Measurements from ENCODE around the gene APOL2. TPM values are rescaled to one million over a fixed set of nuclear protein-coding genes. Genes with fewer than 3 reads are reported as not detected.
"Not testable (repeated sequence)": the region's sequence is repeated elsewhere in the genome, so short reads cannot be mapped to it uniquely, and the experiment has no call there.

The APOL2 gene
- total RNA-seq, 5 donors from 2014 or later (not counting 1 experiment from before 2014, with no cell fraction given): 38.3 to 80.7 (median 70.6) TPM

DNA sequence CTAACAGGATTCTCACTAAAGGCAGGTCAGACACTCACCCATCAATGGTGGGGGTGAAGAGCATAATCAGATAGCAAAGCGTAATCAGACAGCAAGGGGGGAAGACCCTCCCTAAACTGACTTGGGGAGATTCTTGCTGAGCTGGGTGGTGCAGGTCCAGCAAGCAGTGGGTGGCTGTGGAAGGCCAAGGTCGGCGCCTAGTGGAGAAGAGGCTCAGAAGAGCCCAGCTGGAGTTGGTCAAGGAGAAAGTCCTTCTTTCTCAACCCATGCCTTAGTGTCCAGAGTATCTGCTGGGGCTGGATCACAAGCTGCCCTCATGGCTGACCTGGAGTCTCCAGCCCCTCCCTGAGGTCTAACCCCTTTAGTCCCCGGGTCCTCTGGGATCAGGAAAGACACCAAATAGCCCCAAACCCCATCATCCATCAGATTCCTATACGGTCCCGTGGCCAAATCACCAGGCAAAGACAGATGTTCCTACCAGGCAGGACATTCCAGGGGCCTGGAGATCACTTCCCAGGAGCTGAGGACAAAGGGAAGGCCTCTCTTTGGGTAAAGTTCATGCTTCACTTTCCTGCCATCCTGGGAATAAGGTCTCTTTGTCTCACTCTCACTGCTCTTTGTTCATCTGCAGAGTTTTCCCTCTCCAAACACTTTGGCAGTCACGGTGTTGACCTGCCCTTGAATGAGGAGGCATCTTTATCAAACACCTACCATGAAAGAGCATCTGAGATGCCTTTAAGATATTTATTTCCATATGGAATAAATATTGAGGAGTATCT is 24.7 kb upstream of the APOL2 start:
- H3K9me3 Mint-ChIP-seq; POLR2A ChIA-PET; H3K4me3 Mint-ChIP-seq; H3K9me3 ChIP-seq; H3K4me1 ChIP-seq (ENCODE audit: control insufficient read depth in 1 of 2, extremely low read depth in 1 of 2, insufficient read depth in 2 of 2, low read length in 2 of 2); H3K4me1 Mint-ChIP-seq; ATAC-seq (replicated peaks in 1 of 4); H3K27me3 ChIP-seq (replicated peaks in 1 of 2; ENCODE audit: control insufficient read depth in 2 of 2, extremely low read depth in 1 of 2, insufficient read depth in 2 of 2, low read length in 1 of 2); H3K27ac Mint-ChIP-seq; H3K4me3 ChIP-seq (ENCODE audit: control insufficient read depth in 1 of 2, extremely low read depth in 1 of 2, low read length in 1 of 2); H3K27me3 Mint-ChIP-seq; H3K27ac ChIP-seq (ENCODE audit: low read length): not testable (repeated sequence)
- CTCF ChIA-PET: interaction anchor here in 1 of 2 donors (0.7 kb wide), 1 partner anchor 1092 kb away, joined by 3 read pairs; no protein-coding TSS in a partner anchor
- H3K36me3 Mint-ChIP-seq: peaks cover 62% of the 10 kb centered on the region
- H3K36me3 ChIP-seq (ENCODE audit: control insufficient read depth in 2 of 2, extremely low read depth in 1 of 2, insufficient read depth in 1 of 2, low read length in 1 of 2): peaks cover 0 to 61% of the 10 kb centered on the region in 2 donors
- peak in 2 of 35 experiments; percentile 3 to 16 for DNase-seq
- WGBS (ENCODE audit: insufficient coverage): no CpG with 5 or more reads among the region's 7 CpGs

DNA sequence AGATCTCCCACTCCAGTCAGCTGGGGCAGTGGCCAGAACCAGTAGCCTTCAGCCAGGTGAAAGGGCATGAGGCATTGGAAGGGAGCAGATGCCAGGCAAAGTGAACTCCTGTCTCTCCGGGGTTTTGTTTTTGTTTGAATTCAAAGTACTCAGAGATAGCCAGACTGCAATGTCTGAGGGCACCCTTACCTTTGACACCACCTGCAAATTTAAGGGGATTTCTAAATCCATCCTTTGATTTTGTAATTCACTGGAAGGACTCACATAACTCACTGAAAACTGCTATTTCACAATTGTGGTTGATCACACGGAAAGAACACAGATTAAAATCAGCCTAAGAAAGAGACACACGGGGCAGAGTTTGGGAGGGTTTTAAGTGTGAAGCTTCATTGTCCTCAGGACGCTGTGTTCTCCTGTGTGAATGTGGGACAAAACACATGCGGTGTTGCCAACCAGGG is 23.9 kb upstream of the APOL2 start:
- H3K27me3 Mint-ChIP-seq; H3K4me3 Mint-ChIP-seq; H3K9me3 ChIP-seq; CTCF ChIA-PET; POLR2A ChIA-PET; H3K4me3 ChIP-seq (ENCODE audit: control insufficient read depth in 1 of 2, extremely low read depth in 1 of 2, low read length in 1 of 2); DNase-seq; H3K9me3 Mint-ChIP-seq; H3K27ac ChIP-seq (ENCODE audit: low read length); ATAC-seq (replicated peaks in 1 of 4); H3K27ac Mint-ChIP-seq; H3K27me3 ChIP-seq (replicated peaks in 1 of 2; ENCODE audit: control insufficient read depth in 2 of 2, extremely low read depth in 1 of 2, insufficient read depth in 2 of 2, low read length in 1 of 2): not testable (repeated sequence)
- peaks cover 12 to 15% (median 12%) of the 10 kb centered on the region in 3 donors for H3K4me1 Mint-ChIP-seq
- H3K4me1 ChIP-seq (ENCODE audit: control insufficient read depth in 1 of 2, extremely low read depth in 1 of 2, insufficient read depth in 2 of 2, low read length in 2 of 2): peaks cover 7 to 16% of the 10 kb centered on the region in 2 experiments
- H3K36me3 Mint-ChIP-seq: peaks cover 67% of the 10 kb centered on the region
- WGBS (ENCODE audit: insufficient coverage): 89% methylated on average over 1 of the region's 5 CpGs
- peaks cover 0 to 64% of the 10 kb centered on the region in 2 donors for H3K36me3 ChIP-seq (ENCODE audit: control insufficient read depth in 2 of 2, extremely low read depth in 1 of 2, insufficient read depth in 1 of 2, low read length in 1 of 2)

DNA sequence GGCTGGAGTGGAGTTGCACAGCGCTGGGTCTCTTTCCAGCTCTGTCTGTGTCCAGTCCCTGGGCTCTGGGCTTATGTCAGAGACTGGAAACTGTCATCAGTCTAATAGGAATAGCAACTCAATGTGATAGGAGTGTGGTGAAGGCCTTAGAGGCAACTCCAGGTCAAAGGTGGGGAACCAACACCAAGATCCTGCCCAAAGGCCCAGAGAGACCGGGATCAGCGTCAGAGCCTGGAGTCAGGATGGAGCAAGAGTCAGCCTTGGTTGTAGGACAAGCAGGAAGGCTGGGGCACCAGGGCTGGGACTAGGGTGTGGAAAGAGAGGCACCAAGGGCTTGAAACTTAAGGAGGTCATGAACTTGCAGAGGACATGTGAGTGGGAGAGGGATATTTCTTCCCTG is 23.0 kb upstream of the APOL2 start:
- H3K9me3 ChIP-seq; H3K27ac ChIP-seq (ENCODE audit: low read length); POLR2A ChIA-PET; H3K27me3 ChIP-seq (replicated peaks in 1 of 2; ENCODE audit: control insufficient read depth in 2 of 2, extremely low read depth in 1 of 2, insufficient read depth in 2 of 2, low read length in 1 of 2); H3K9me3 Mint-ChIP-seq; H3K4me3 ChIP-seq (ENCODE audit: control insufficient read depth in 1 of 2, extremely low read depth in 1 of 2, low read length in 1 of 2); H3K27me3 Mint-ChIP-seq; ATAC-seq (replicated peaks in 1 of 4); H3K4me3 Mint-ChIP-seq; CTCF ChIA-PET: not testable (repeated sequence)
- H3K4me1 ChIP-seq (ENCODE audit: control insufficient read depth in 1 of 2, extremely low read depth in 1 of 2, insufficient read depth in 2 of 2, low read length in 2 of 2): peaks cover 7 to 23% of the 10 kb centered on the region in 2 experiments
- H3K27ac Mint-ChIP-seq: peak overlapping the region in 1 of 2 donors; percentile 4
- peaks cover 71% of the 10 kb centered on the region for H3K36me3 Mint-ChIP-seq
- H3K4me1 Mint-ChIP-seq: peaks cover 17 to 22% (median 19%) of the 10 kb centered on the region in 3 donors
- peak in 1 of 35 experiments; percentile 4 for DNase-seq
- peaks cover under 1 to 68% of the 10 kb centered on the region in 2 donors for H3K36me3 ChIP-seq (ENCODE audit: control insufficient read depth in 2 of 2, extremely low read depth in 1 of 2, insufficient read depth in 1 of 2, low read length in 1 of 2)
- WGBS (ENCODE audit: insufficient coverage): 100% methylated on average over 1 of the region's 3 CpGs

DNA sequence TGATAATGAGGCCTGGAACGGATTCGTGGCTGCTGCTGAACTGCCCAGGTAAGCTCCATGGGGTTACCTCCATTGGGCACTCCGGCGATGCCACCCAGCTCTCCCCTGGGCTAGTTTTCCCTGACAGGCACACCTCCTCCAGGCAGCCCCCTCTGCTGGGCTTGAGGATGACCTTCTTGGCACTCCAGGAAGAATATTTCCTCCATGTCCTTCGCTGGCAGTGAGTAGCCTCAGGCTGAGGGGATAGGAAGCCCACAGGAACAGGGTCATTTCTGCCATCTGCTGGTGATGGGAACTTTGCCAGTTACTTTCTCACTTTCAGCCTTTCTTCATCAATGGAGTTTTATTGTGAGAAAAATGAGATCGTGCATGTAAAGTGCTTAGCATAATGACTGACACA is 22.3 kb upstream of the APOL2 start:
- WGBS (ENCODE audit: insufficient coverage): 84% methylated on average over 4 of the region's 6 CpGs

DNA sequence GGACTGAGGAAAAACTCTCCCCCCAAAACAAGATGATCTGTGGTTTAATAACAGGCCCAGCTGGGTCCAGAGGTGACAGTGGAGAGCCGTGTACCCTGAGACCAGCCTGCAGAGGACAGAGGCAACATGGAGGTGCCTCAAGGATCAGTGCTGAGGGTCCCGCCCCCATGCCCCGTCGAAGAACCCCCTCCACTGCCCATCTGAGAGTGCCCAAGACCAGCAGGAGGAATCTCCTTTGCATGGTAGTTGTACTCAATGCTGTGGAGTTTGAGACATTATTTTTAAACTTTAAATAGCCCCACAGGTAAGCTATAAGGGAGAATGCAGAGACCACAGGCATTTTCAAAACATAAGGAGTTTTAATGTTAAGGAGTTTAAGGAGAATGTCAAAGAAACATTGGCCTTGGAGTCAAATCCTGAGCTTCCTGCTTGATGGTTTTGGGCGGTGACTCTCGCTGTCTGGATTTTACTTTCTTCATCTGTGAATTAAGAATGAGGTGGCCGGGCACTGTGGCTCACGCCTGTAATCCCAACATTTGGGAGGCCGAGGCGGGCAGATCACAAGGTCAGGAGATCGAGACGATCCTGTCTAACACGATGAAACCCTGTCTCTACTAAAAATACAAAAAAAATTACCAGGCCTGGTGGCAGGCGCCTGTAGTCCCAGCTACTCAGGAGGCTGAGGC is 20.4 kb upstream of the APOL2 start:
- peak overlapping the region; percentile 84 to 89 for H3K27ac Mint-ChIP-seq
- Histone ChIP-seq H3K4me3 (ENCODE audit: control insufficient read depth in 1 of 2, extremely low read depth in 1 of 2, low read length in 1 of 2) (no peak overlapping the region), H3K27me3 (replicated peaks in 1 of 2; ENCODE audit: control insufficient read depth in 2 of 2, extremely low read depth in 1 of 2, insufficient read depth in 2 of 2, low read length in 1 of 2) (no peaks in the 10 kb centered on the region), H3K4me1 (ENCODE audit: control insufficient read depth in 1 of 2, extremely low read depth in 1 of 2, insufficient read depth in 2 of 2, low read length in 2 of 2) (peaks cover 7 to 34% of the 10 kb centered on the region in 2 experiments), H3K9me3 (no peaks in the 10 kb centered on the region), H3K36me3 (ENCODE audit: control insufficient read depth in 2 of 2, extremely low read depth in 1 of 2, insufficient read depth in 1 of 2, low read length in 1 of 2) (peaks cover 3 to 61% of the 10 kb centered on the region in 2 donors), H3K27ac (ENCODE audit: low read length) (peak overlapping the region; percentile 60)
- no peaks in the 10 kb centered on the region for H3K9me3 Mint-ChIP-seq
- peaks cover 63% of the 10 kb centered on the region for H3K36me3 Mint-ChIP-seq
- 100% methylated on average over 2 of the region's 14 CpGs for WGBS (ENCODE audit: insufficient coverage)
- H3K4me1 Mint-ChIP-seq: peaks cover 29 to 45% (median 40%) of the 10 kb centered on the region in 3 donors
- ATAC-seq (replicated peaks in 1 of 4) (no peak), DNase-seq (peak in 2 of 35 experiments; percentile 2 to 4)
- no peaks in the 10 kb centered on the region for H3K27me3 Mint-ChIP-seq
- POLR2A ChIA-PET: no interaction called here
- CTCF ChIA-PET: no interaction called here
- no peak overlapping the region for H3K4me3 Mint-ChIP-seq

More for the DNA sequence above, 22.3 kb upstream of the APOL2 start:
- ATAC-seq (replicated peaks in 1 of 4); H3K27me3 ChIP-seq (replicated peaks in 1 of 2; ENCODE audit: control insufficient read depth in 2 of 2, extremely low read depth in 1 of 2, insufficient read depth in 2 of 2, low read length in 1 of 2); H3K9me3 ChIP-seq; CTCF ChIA-PET; POLR2A ChIA-PET; H3K4me3 ChIP-seq (ENCODE audit: control insufficient read depth in 1 of 2, extremely low read depth in 1 of 2, low read length in 1 of 2); H3K27ac Mint-ChIP-seq; H3K4me3 Mint-ChIP-seq; H3K9me3 Mint-ChIP-seq; H3K27ac ChIP-seq (ENCODE audit: low read length); H3K27me3 Mint-ChIP-seq: not testable (repeated sequence)
- Histone ChIP-seq H3K4me1 (ENCODE audit: control insufficient read depth in 1 of 2, extremely low read depth in 1 of 2, insufficient read depth in 2 of 2, low read length in 2 of 2) (peaks cover 7 to 25% of the 10 kb centered on the region in 2 experiments), H3K36me3 (ENCODE audit: control insufficient read depth in 2 of 2, extremely low read depth in 1 of 2, insufficient read depth in 1 of 2, low read length in 1 of 2) (peaks cover 3 to 69% of the 10 kb centered on the region in 2 donors)
- peak in 1 of 35 experiments; percentile 10 for DNase-seq
- peaks cover 69% of the 10 kb centered on the region for H3K36me3 Mint-ChIP-seq
- H3K4me1 Mint-ChIP-seq: peaks cover 17 to 28% (median 24%) of the 10 kb centered on the region in 3 donors

DNA sequence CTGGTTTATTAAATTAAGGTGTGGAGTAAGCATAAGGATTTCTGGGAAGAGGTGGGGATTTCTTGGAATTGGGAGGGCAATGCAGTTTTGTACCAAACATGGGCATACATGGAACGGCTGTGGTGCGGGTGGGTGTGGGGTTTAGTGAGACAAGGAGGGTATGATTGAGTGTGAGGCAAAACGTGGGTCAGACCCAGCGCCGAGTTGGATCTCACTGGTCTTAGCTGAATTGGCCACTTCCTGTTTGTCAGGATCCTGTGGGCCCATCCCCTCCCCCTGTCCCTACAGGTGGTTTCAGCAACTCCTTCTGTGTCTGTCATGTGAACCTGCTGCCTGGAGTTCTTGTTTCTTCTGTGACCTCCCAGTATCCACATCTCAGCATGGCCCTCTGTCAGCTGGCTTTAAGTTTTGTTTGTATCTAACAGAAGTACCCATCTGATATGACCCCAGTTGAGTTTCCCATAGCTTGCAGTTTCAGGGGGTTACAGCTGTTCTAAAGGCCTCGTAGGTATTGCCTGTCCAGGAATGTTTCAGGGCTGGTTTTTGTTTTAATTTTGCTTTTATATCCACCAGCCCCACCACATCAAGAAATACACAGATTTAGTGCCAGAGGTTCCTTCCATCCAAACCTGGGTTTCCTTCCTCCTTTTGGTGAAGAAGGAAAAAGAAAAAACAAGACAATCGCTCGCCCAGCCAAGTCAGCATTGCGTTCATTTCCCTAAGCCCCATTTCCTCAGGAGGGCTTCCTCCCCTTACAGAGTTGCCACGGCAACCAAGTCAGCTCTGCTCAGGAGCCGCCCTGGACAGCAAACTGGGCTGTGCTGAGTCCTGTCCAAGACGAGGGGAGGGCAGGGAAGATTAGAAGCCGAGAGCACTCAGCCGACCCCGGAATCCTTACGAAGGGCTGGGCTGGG is 19.6 kb upstream of the APOL2 start:
- ChIA-PET CTCF (no interaction called here), POLR2A (no interaction called here)
- Histone ChIP-seq H3K36me3 (ENCODE audit: control insufficient read depth in 2 of 2, extremely low read depth in 1 of 2, insufficient read depth in 1 of 2, low read length in 1 of 2) (peaks cover 3 to 58% of the 10 kb centered on the region in 2 donors), H3K27me3 (replicated peaks in 1 of 2; ENCODE audit: control insufficient read depth in 2 of 2, extremely low read depth in 1 of 2, insufficient read depth in 2 of 2, low read length in 1 of 2) (no peaks in the 10 kb centered on the region), H3K4me1 (ENCODE audit: control insufficient read depth in 1 of 2, extremely low read depth in 1 of 2, insufficient read depth in 2 of 2, low read length in 2 of 2) (peaks cover 7 to 42% of the 10 kb centered on the region in 2 experiments), H3K27ac (ENCODE audit: low read length) (peak overlapping the region; percentile 60), H3K4me3 (ENCODE audit: control insufficient read depth in 1 of 2, extremely low read depth in 1 of 2, low read length in 1 of 2) (no peak overlapping the region), H3K9me3 (no peaks in the 10 kb centered on the region)
- Mint-ChIP-seq H3K9me3 (no peaks in the 10 kb centered on the region), H3K27me3 (no peaks in the 10 kb centered on the region), H3K4me3 (peak overlapping the region; percentile 10 to 55 (median 51)), H3K27ac (peak overlapping the region; percentile 84 to 89), H3K36me3 (peaks cover 62% of the 10 kb centered on the region), H3K4me1 (peaks cover 35 to 53% (median 46%) of the 10 kb centered on the region in 3 donors)
- ATAC-seq (replicated peaks in 1 of 4) (peak; percentile 35 to 51 (median 42)), DNase-seq (peak in 5 of 35 experiments; percentile 10 to 23 (median 20))
- 33% methylated on average over 6 of the region's 16 CpGs for WGBS (ENCODE audit: insufficient coverage)

Measured in T-cell (primary cell).